Measurements from ENCODE around the gene ADGRV1.
A peak's percentile ranks its signal among the peaks of the same experiment; 100 is the strongest.

ADGRV1 gene, protein sequence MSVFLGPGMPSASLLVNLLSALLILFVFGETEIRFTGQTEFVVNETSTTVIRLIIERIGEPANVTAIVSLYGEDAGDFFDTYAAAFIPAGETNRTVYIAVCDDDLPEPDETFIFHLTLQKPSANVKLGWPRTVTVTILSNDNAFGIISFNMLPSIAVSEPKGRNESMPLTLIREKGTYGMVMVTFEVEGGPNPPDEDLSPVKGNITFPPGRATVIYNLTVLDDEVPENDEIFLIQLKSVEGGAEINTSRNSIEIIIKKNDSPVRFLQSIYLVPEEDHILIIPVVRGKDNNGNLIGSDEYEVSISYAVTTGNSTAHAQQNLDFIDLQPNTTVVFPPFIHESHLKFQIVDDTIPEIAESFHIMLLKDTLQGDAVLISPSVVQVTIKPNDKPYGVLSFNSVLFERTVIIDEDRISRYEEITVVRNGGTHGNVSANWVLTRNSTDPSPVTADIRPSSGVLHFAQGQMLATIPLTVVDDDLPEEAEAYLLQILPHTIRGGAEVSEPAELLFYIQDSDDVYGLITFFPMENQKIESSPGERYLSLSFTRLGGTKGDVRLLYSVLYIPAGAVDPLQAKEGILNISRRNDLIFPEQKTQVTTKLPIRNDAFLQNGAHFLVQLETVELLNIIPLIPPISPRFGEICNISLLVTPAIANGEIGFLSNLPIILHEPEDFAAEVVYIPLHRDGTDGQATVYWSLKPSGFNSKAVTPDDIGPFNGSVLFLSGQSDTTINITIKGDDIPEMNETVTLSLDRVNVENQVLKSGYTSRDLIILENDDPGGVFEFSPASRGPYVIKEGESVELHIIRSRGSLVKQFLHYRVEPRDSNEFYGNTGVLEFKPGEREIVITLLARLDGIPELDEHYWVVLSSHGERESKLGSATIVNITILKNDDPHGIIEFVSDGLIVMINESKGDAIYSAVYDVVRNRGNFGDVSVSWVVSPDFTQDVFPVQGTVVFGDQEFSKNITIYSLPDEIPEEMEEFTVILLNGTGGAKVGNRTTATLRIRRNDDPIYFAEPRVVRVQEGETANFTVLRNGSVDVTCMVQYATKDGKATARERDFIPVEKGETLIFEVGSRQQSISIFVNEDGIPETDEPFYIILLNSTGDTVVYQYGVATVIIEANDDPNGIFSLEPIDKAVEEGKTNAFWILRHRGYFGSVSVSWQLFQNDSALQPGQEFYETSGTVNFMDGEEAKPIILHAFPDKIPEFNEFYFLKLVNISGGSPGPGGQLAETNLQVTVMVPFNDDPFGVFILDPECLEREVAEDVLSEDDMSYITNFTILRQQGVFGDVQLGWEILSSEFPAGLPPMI (N-terminal part only)

DNA sequence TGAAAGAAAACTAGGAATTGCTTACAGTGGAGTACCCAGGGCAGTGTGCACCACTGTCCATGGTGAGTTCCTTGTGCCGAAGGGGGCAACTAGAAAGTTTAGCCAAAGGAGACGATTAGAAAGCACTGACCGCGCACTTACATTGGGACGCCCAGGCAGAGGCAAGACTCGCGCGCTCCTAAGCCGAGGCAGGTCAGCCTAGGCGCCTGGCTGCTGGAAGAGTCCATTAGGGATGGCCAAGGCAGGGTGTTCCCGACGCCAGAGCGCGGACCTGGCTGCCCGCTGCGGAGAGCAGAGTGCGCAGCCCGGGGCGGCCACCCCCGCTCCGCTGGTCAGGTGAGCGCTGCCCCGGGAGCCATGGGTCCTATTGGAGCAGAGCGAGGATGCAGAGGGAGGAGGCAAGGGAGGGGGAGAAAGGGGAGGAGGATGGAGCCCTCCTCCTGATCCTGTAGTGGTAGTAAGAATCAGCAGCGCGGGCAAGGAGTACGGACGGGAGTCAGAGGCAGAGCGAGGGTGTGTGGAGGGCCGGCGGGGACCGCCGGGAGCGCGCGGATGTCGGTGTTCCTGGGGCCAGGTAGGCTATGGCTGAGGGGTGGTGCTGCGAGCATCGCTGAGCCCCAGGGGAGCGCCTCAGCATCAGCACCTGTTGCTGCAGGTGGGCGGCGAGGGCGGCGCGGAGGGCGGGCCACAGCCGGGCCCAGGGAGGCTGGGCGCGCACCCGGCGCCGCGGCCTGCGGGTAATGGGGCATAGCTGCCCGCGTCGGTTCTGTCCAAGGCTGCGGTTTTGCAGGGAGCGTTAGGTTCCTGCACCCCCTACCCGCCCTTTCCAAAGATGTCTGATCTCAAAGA, at the start of gene ADGRV1:
TSS of gene ADGRV1 (plus strand) at position 454 of the 849 bp plus-strand sequence. CDS start at position 553, 99 bp downstream.
- Mint-ChIP-seq H3K27me3 (ENCODE audit: low read depth) (peaks cover 84% of the 10 kb centered on the region), H3K36me3 (ENCODE audit: low read depth) (no peaks in the 10 kb centered on the region), H3K4me1 (peaks cover 11% of the 10 kb centered on the region), H3K4me3 (peak within 1 kb of the TSS; percentile 91 to 93 (median 92)), H3K27ac (peak within 1 kb of the TSS in 2 of 3 experiments; percentile 60 to 91), H3K9me3 (no peaks in the 10 kb centered on the region)
- TF ChIP-seq, protein P1, sequence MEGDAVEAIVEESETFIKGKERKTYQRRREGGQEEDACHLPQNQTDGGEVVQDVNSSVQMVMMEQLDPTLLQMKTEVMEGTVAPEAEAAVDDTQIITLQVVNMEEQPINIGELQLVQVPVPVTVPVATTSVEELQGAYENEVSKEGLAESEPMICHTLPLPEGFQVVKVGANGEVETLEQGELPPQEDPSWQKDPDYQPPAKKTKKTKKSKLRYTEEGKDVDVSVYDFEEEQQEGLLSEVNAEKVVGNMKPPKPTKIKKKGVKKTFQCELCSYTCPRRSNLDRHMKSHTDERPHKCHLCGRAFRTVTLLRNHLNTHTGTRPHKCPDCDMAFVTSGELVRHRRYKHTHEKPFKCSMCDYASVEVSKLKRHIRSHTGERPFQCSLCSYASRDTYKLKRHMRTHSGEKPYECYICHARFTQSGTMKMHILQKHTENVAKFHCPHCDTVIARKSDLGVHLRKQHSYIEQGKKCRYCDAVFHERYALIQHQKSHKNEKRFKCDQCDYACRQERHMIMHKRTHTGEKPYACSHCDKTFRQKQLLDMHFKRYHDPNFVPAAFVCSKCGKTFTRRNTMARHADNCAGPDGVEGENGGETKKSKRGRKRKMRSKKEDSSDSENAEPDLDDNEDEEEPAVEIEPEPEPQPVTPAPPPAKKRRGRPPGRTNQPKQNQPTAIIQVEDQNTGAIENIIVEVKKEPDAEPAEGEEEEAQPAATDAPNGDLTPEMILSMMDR (IDR thresholded peaks at IDR 0.05; ENCODE audit: unreplicated experiment in 3 of 3) = no peak

DNA sequence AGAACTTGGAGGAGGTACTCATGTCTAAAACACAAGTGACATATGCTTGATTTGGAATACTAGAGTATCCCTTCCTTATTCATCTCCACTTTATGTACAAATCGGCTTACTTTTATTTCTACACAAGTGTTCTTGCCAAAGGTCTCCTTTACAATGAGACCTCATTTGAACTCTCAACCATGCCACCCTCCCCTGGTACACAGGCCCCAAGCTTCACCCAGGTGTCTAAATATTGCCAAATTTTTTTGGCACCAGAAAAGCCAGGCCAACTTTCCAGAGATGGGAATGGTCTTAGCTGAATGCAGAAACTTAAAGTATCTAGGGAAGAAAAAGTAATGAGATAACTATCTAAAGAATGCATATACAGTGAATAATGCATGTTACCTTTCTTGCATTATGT, 48.2 kb upstream of the ADGRV1 start:
- H3K27ac Mint-ChIP-seq = no peak overlapping the region
- H3K9me3 Mint-ChIP-seq = no peaks in the 10 kb centered on the region
- no peaks in the 10 kb centered on the region for H3K27me3 Mint-ChIP-seq (ENCODE audit: low read depth)
- no peaks in the 10 kb centered on the region for H3K4me1 Mint-ChIP-seq
- no peak overlapping the region for H3K4me3 Mint-ChIP-seq
- no peaks in the 10 kb centered on the region for H3K36me3 Mint-ChIP-seq (ENCODE audit: low read depth)
- TF ChIP-seq, protein P1 (IDR thresholded peaks at IDR 0.05; ENCODE audit: unreplicated experiment in 3 of 3) = no peak

DNA sequence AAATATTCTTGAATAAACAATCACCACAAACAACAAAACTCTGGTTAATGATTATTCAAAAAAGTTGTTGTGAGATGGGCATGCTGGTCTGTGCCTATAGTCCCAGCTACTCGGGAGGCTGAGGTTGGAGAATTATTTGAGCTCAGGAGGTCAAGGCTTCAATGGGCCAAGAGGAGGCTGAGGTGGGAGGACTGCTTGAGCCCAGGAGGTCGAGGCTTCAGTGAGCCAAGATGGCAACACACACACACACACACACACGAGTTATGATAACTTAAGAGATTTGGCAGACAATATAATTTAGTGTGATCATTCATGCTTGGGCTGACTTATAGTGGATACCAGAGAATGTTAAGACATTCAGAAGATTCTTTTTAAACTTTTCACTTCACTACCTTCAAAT, 44.1 kb upstream of the ADGRV1 start:
- Mint-ChIP-seq H3K4me3 (no peak overlapping the region), H3K27ac (no peak overlapping the region), H3K9me3 (no peaks in the 10 kb centered on the region), H3K4me1 (no peaks in the 10 kb centered on the region), H3K36me3 (ENCODE audit: low read depth) (peaks cover 12% of the 10 kb centered on the region), H3K27me3 (ENCODE audit: low read depth) (no peaks in the 10 kb centered on the region)
- TF ChIP-seq, protein P1 (IDR thresholded peaks at IDR 0.05; ENCODE audit: unreplicated experiment in 3 of 3) = no peak

DNA sequence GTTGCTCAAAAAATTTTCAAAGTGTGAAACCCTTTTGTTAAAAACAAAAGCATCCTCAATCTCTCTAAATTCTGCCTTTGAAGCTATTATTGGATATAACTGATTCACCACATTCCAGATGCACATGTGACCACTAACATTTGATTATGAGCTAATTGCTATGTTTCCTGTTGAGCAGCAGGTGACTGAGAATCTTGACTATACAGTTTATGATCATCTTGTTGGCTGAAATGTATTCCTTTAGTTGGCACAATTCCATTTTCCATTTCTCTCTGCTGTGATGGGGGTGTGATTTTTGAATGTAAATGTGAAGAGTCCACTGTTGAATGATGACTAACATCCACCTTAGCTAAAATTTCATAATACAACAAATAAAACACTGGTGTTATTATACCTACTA, 39.9 kb upstream of the ADGRV1 start:
- TF ChIP-seq, protein P1 (IDR thresholded peaks at IDR 0.05; ENCODE audit: unreplicated experiment in 3 of 3) = no peak
- Mint-ChIP-seq H3K27me3 (ENCODE audit: low read depth) (no peaks in the 10 kb centered on the region), H3K9me3 (no peaks in the 10 kb centered on the region), H3K4me3 (no peak overlapping the region), H3K27ac (no peak overlapping the region), H3K36me3 (ENCODE audit: low read depth) (peaks cover 46% of the 10 kb centered on the region), H3K4me1 (no peaks in the 10 kb centered on the region)

DNA sequence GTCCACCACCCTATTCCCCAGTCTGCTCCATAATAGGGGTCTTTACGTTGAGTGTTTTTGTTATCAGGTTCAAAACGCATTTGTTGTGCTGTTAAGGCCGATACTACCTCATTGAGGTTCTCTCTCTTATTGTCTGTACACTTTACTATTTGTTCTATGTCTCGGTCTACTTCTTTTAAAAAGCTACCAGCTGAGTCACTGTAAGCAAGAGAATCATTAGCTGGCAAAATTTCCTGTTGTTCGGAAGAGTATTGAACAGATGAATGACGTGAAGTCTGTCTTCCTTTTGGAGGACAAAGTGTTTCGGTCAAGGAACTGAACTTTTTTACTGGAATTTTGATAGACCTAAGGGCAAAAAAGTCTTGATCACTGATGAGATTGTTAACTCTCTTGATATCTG, 39.5 kb upstream of the ADGRV1 start:
- Mint-ChIP-seq H3K4me3 (no peak overlapping the region), H3K4me1 (no peaks in the 10 kb centered on the region), H3K27ac (no peak overlapping the region), H3K36me3 (ENCODE audit: low read depth) (peaks cover 50% of the 10 kb centered on the region), H3K9me3 (no peaks in the 10 kb centered on the region), H3K27me3 (ENCODE audit: low read depth) (no peaks in the 10 kb centered on the region)
- TF ChIP-seq, protein P1 (IDR thresholded peaks at IDR 0.05; ENCODE audit: unreplicated experiment in 3 of 3) = no peak
